ENCODE results near the gene PLA2G10. TPM values are rescaled to one million over a fixed set of nuclear protein-coding genes. Genes with fewer than 3 reads are reported as not detected.
A peak's percentile ranks its signal among the peaks of the same experiment; 100 is the strongest.
"Not testable (repeated sequence)": the region's sequence is repeated elsewhere in the genome, so short reads cannot be mapped to it uniquely, and the experiment has no call there.

PLA2G10 gene, protein sequence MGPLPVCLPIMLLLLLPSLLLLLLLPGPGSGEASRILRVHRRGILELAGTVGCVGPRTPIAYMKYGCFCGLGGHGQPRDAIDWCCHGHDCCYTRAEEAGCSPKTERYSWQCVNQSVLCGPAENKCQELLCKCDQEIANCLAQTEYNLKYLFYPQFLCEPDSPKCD
- 0.22 TPM in 1 of 2 replicates, not detected in the other for total RNA-seq (2014; rRNA removed)
- percentile 19 among the genes with signal in this experiment for Bru-seq, nascent RNA
- BruChase-seq, experiment 1, labeled RNA remaining after a 6-hour chase = percentile 14 among the genes with signal in this experiment
- percentile 12 among the genes with signal in this experiment for BruChase-seq, experiment 2, labeled RNA remaining after a 2-hour chase
- long read RNA-seq, partial matches to known transcripts = 0 of 7 reads
- long read RNA-seq, other reads (novel, unspliced or antisense) = 5 of 7 reads

DNA sequence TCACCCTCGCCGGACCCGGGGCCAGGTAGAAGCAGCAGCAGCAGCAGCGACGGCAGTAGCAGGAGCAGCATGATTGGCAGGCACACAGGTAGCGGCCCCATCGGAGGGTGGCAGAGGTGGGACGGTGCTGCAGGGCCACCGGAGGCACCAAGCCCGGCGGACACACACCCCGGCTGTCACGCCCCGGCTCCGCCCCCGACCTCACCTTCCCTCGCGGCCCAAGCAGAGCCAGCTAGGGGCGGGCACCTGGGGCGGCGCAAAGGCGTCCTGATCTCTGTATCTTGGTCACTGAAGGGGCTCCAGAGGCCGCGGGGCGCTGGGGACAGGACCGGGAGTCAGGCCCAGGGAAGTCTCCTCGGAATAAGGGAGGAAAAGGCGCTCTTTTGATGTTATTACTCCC is at the start of gene PLA2G10:
PLA2G10 (minus strand) TSS at position 180 of the 400 bp plus-strand sequence; CDS start at position 101, 79 bp downstream.
- H3F3A ChIP-seq (ENCODE audit: low read length, unreplicated experiment); CTCF ChIA-PET; H4K20me1 ChIP-seq (ENCODE audit: low read length); H2AFZ ChIP-seq (ENCODE audit: low read length); H3K79me2 ChIP-seq (ENCODE audit: low read length); H3K4me2 ChIP-seq (ENCODE audit: low read length); POLR2A ChIA-PET (ENCODE audit: unreplicated experiment); H3K36me3 ChIP-seq (ENCODE audit: low read depth, low read length); H3K4me3 ChIP-seq (ENCODE audit: low read length); H3K9ac ChIP-seq (ENCODE audit: low read length); H3K4me1 ChIP-seq (ENCODE audit: insufficient read depth, low read length); BruUV-seq (replicated peaks); H3K27ac ChIP-seq (ENCODE audit: low read length); H3K9me2 ChIP-seq (replicated peaks; ENCODE audit: low read length); DNase-seq; intact Hi-C loops (cut with micrococcal nuclease); H3K9me3 ChIP-seq (ENCODE audit: low read length); H3K27me3 ChIP-seq (ENCODE audit: low read length): not testable (repeated sequence)
- ATAC-seq = peak; percentile 74

DNA sequence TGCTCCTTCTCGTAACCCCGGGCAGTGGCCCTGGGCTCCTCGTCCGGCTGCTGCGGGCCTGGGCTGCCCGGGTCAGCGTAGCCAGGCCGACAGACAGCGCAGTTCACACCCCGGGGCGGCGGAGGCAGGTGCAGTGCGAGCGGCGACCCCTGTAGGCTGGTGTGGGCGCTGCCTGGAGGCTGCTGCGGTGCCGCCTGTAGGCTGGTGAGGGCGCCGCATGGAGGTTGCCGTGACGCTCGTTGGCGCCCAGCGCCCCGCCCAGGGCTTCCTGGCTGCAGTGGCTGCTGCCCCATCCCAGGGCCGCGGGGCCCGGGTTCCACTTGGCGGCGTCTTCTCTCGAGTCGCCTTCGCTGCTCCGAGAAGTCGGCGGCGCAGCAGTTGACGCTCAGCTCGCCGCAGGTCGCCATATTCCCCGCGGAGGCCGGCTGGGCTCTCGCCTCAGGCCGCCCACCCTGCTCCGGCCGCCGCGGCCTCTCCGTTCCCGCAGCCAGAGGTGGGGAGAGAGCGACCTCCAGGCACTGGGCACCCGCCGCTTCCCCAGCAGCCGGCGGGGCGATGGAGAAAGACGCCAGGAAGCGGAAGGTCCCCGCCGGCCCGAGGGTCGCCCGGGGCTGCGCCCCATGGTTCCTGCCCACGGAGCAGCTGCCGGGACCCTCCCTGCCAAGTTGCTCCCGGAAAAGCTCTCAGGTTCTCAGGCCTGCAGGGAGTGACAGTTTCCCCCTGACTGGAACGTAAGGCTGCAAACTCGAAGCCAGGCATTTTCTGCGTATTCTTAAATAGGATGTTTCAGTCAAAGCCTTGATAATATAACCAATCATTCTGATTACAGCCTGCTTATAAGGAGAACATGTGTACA is 48.4 kb upstream of the PLA2G10 start, which contains the start of gene NPIPA2:
NPIPA2 (plus strand) TSS at position 261 of the 856 bp plus-strand sequence. CDS start 5,533 bp downstream, outside the sequence.
- intact Hi-C loops (cut with micrococcal nuclease); H3K9me2 ChIP-seq (replicated peaks; ENCODE audit: low read length); CTCF ChIA-PET; H3K36me3 ChIP-seq (ENCODE audit: low read depth, low read length); H3K9ac ChIP-seq (ENCODE audit: low read length); H3F3A ChIP-seq (ENCODE audit: low read length, unreplicated experiment); H3K9me3 ChIP-seq (ENCODE audit: low read length); POLR2A ChIA-PET (ENCODE audit: unreplicated experiment); H3K27me3 ChIP-seq (ENCODE audit: low read length); H3K4me1 ChIP-seq (ENCODE audit: insufficient read depth, low read length); H4K20me1 ChIP-seq (ENCODE audit: low read length); H2AFZ ChIP-seq (ENCODE audit: low read length); H3K79me2 ChIP-seq (ENCODE audit: low read length); H3K4me2 ChIP-seq (ENCODE audit: low read length); H3K4me3 ChIP-seq (ENCODE audit: low read length); DNase-seq; H3K27ac ChIP-seq (ENCODE audit: low read length); BruUV-seq (replicated peaks): not testable (repeated sequence)
- peak; percentile 92 for ATAC-seq

DNA sequence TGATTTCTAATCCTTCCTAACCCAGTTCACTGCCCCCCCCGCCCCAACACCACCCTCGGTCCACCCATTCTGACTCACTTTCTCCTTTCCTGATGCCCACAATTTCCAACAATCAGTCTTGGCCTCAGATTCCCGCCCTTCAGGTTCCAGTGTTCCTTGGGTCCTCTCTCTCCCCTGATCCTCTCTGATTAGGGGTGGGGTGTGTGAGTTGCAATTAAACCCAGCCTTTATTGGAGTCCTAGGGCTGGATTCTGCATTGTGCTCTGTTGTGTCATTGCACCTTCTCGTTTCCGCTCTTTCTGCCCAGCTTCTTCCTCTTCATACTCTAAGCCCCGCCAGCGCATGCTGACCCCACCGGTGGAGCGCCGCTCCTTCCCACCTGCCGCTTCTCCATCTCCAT is 47.7 kb upstream of the PLA2G10 start:
- H4K20me1 ChIP-seq (ENCODE audit: low read length); H3K9me3 ChIP-seq (ENCODE audit: low read length); H3K79me2 ChIP-seq (ENCODE audit: low read length); CTCF ChIA-PET; intact Hi-C loops (cut with micrococcal nuclease); DNase-seq; H3K9me2 ChIP-seq (replicated peaks; ENCODE audit: low read length); H3K27ac ChIP-seq (ENCODE audit: low read length); H3K4me1 ChIP-seq (ENCODE audit: insufficient read depth, low read length); H3K36me3 ChIP-seq (ENCODE audit: low read depth, low read length); H3K4me3 ChIP-seq (ENCODE audit: low read length); H3K9ac ChIP-seq (ENCODE audit: low read length); H3K4me2 ChIP-seq (ENCODE audit: low read length); H2AFZ ChIP-seq (ENCODE audit: low read length); POLR2A ChIA-PET (ENCODE audit: unreplicated experiment); H3K27me3 ChIP-seq (ENCODE audit: low read length); BruUV-seq (replicated peaks); H3F3A ChIP-seq (ENCODE audit: low read length, unreplicated experiment): not testable (repeated sequence)
- peak; percentile 8 for ATAC-seq

DNA sequence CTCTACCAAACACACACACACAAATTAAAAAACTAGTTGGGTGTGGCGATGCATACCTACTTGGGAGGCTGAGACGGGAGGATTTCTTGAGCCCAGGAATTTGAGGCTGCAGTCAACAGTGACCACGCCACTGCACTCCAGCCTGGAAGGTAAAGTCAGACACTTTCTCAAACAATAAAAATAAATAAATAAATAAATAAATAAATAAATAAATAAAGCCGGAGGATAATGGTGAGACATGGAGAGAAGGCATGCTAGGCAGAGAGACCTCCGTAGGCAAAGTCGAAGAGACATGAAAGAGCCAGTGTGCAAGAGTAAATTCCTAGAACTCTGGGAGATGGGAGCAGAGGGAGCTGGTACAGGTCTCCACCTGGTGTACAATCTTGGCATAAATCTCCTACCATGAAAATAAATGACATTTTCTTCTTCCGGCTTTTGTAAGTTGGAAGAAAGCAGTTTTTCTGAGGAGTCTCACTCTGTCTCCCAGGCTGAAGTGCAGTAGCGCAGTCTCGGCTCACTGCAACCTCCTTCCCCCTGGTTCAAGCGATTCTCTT is 46.8 kb upstream of the PLA2G10 start:
- H3K36me3 ChIP-seq (ENCODE audit: low read depth, low read length); H3K27ac ChIP-seq (ENCODE audit: low read length); POLR2A ChIA-PET (ENCODE audit: unreplicated experiment); H3K9ac ChIP-seq (ENCODE audit: low read length); BruUV-seq (replicated peaks); H3K4me1 ChIP-seq (ENCODE audit: insufficient read depth, low read length); H4K20me1 ChIP-seq (ENCODE audit: low read length); H3K4me2 ChIP-seq (ENCODE audit: low read length); H3K27me3 ChIP-seq (ENCODE audit: low read length); DNase-seq; H2AFZ ChIP-seq (ENCODE audit: low read length); H3K79me2 ChIP-seq (ENCODE audit: low read length); H3K4me3 ChIP-seq (ENCODE audit: low read length); H3K9me3 ChIP-seq (ENCODE audit: low read length); CTCF ChIA-PET; H3K9me2 ChIP-seq (replicated peaks; ENCODE audit: low read length); H3F3A ChIP-seq (ENCODE audit: low read length, unreplicated experiment); intact Hi-C loops (cut with micrococcal nuclease): not testable (repeated sequence)
- peak; percentile 39 for ATAC-seq

DNA sequence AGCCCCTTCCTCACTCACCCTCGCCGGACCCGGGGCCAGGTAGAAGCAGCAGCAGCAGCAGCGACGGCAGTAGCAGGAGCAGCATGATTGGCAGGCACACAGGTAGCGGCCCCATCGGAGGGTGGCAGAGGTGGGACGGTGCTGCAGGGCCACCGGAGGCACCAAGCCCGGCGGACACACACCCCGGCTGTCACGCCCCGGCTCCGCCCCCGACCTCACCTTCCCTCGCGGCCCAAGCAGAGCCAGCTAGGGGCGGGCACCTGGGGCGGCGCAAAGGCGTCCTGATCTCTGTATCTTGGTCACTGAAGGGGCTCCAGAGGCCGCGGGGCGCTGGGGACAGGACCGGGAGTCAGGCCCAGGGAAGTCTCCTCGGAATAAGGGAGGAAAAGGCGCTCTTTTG is 39.1 kb upstream of the PLA2G10 start:
- peak; percentile 60; the same call in 1 of the 2 replicates for ATAC-seq
- H3K9me2 ChIP-seq (replicated peaks; ENCODE audit: low read length) = not testable (repeated sequence)

DNA sequence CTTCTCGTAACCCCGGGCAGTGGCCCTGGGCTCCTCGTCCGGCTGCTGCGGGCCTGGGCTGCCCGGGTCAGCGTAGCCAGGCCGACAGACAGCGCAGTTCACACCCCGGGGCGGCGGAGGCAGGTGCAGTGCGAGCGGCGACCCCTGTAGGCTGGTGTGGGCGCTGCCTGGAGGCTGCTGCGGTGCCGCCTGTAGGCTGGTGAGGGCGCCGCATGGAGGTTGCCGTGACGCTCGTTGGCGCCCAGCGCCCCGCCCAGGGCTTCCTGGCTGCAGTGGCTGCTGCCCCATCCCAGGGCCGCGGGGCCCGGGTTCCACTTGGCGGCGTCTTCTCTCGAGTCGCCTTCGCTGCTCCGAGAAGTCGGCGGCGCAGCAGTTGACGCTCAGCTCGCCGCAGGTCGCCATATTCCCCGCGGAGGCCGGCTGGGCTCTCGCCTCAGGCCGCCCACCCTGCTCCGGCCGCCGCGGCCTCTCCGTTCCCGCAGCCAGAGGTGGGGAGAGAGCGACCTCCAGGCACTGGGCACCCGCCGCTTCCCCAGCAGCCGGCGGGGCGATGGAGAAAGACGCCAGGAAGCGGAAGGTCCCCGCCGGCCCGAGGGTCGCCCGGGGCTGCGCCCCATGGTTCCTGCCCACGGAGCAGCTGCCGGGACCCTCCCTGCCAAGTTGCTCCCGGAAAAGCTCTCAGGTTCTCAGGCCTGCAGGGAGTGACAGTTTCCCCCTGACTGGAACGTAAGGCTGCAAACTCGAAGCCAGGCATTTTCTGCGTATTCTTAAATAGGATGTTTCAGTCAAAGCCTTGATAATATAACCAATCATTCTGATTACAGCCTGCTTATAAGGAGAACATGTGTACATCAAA is 9.3 kb upstream of the PLA2G10 start, which contains the start of gene NPIPA3:
NPIPA3 (plus strand) TSS at position 256 of the 856 bp plus-strand sequence. CDS start 5,533 bp downstream, outside the sequence.
- H2AFZ ChIP-seq (ENCODE audit: low read length); H3K36me3 ChIP-seq (ENCODE audit: low read depth, low read length); H3F3A ChIP-seq (ENCODE audit: low read length, unreplicated experiment); DNase-seq; H3K27me3 ChIP-seq (ENCODE audit: low read length); H4K20me1 ChIP-seq (ENCODE audit: low read length); H3K27ac ChIP-seq (ENCODE audit: low read length); H3K9ac ChIP-seq (ENCODE audit: low read length); H3K9me2 ChIP-seq (replicated peaks; ENCODE audit: low read length); BruUV-seq (replicated peaks); intact Hi-C loops (cut with micrococcal nuclease); H3K4me2 ChIP-seq (ENCODE audit: low read length); H3K79me2 ChIP-seq (ENCODE audit: low read length); H3K9me3 ChIP-seq (ENCODE audit: low read length); H3K4me1 ChIP-seq (ENCODE audit: insufficient read depth, low read length); CTCF ChIA-PET; H3K4me3 ChIP-seq (ENCODE audit: low read length); POLR2A ChIA-PET (ENCODE audit: unreplicated experiment): not testable (repeated sequence)
- ATAC-seq = peak; percentile 93

More for the DNA sequence above, 39.1 kb upstream of the PLA2G10 start:
- POLR2A ChIA-PET (ENCODE audit: unreplicated experiment); H3K27me3 ChIP-seq (ENCODE audit: low read length); H3K4me2 ChIP-seq (ENCODE audit: low read length); DNase-seq; BruUV-seq (replicated peaks); H3K4me3 ChIP-seq (ENCODE audit: low read length); H4K20me1 ChIP-seq (ENCODE audit: low read length); H3K9me3 ChIP-seq (ENCODE audit: low read length); H3K9ac ChIP-seq (ENCODE audit: low read length); CTCF ChIA-PET; H3K27ac ChIP-seq (ENCODE audit: low read length); H3K79me2 ChIP-seq (ENCODE audit: low read length); H3K36me3 ChIP-seq (ENCODE audit: low read depth, low read length); H3K4me1 ChIP-seq (ENCODE audit: insufficient read depth, low read length); H2AFZ ChIP-seq (ENCODE audit: low read length); H3F3A ChIP-seq (ENCODE audit: low read length, unreplicated experiment); intact Hi-C loops (cut with micrococcal nuclease): not testable (repeated sequence)

Measured in PC-3 (cell line).